HG02885 (cell line): Measurements from ENCODE around the gene GJA9.
"Not testable (repeated sequence)": the region's sequence is repeated elsewhere in the genome, so short reads cannot be mapped to it uniquely, and the experiment has no call there.

Experiments used
- ATAC-seq: cut with Tn5 transposase; IDR thresholded peaks from one replicate; pipeline ENCODE4 v1.9.1; 2021; ENCODE audit warnings: mild to moderate bottlenecking; ENCODE audit not compliant: unreplicated experiment, poor library complexity

GJA9 gene

GRCh38 chr1:38881487-38881886, at the start of gene GJA9:
GJA9 (minus strand) TSS chr1:38881587; CDS start chr1:38876098, 5,489 bp downstream.
- ATAC-seq = no peak

- no peak for ATAC-seq
These were observed 48.1 kb upstream of the GJA9 start for GRCh38 chr1:38929476-38929875.

- ATAC-seq = no peak
These were observed 47.7 kb upstream of the GJA9 start for GRCh38 chr1:38929054-38929453.

- ATAC-seq = no peak
These were observed 44.7 kb upstream of the GJA9 start for GRCh38 chr1:38926091-38926490.

- ATAC-seq = no peak
These were observed 44.0 kb upstream of the GJA9 start for GRCh38 chr1:38925391-38925790.

- ATAC-seq = no peak
These were observed 42.2 kb upstream of the GJA9 start for GRCh38 chr1:38923607-38924006.

- ATAC-seq = no peak
These were observed 37.7 kb upstream of the GJA9 start for GRCh38 chr1:38919130-38919529.

- ATAC-seq = no peak
These were observed 37.2 kb upstream of the GJA9 start for GRCh38 chr1:38918568-38918967.

GRCh38 chr1:38917772-38918171, 36.4 kb upstream of the GJA9 start:
- no peak for ATAC-seq

GRCh38 chr1:38917337-38917736, 36.0 kb upstream of the GJA9 start:
- no peak for ATAC-seq

- no peak for ATAC-seq
These were observed 34.1 kb upstream of the GJA9 start for GRCh38 chr1:38915352-38915948.

- ATAC-seq = not testable (repeated sequence)
These were observed 33.5 kb upstream of the GJA9 start for GRCh38 chr1:38914908-38915307.

GRCh38 chr1:38908821-38909220, 27.4 kb upstream of the GJA9 start:
- ATAC-seq = no peak

- no peak for ATAC-seq
These were observed 24.6 kb upstream of the GJA9 start for GRCh38 chr1:38905985-38906384.

GRCh38 chr1:38899560-38899959, 18.2 kb upstream of the GJA9 start:
- no peak for ATAC-seq

GRCh38 chr1:38898653-38899230, 17.4 kb upstream of the GJA9 start:
- ATAC-seq = no peak

GRCh38 chr1:38896169-38896568, 14.8 kb upstream of the GJA9 start:
- ATAC-seq = no peak

GRCh38 chr1:38892976-38893375, 11.6 kb upstream of the GJA9 start:
- no peak for ATAC-seq

- no peak for ATAC-seq
These were observed 10.4 kb upstream of the GJA9 start for GRCh38 chr1:38891753-38892152.

GRCh38 chr1:38889589-38889988, 8.2 kb upstream of the GJA9 start:
- ATAC-seq = no peak

- ATAC-seq = no peak
These were observed 7.3 kb upstream of the GJA9 start for GRCh38 chr1:38888423-38889333.
